GM18498 (cell line): ENCODE measurements around the gene ADCY6.
"Not testable (repeated sequence)": the region's sequence is repeated elsewhere in the genome, so short reads cannot be mapped to it uniquely, and the experiment has no call there.

Source experiments
- ATAC-seq: cut with Tn5 transposase; IDR thresholded peaks from one replicate; pipeline ENCODE4 v1.9.1; 2021; ENCODE audit warnings: mild to moderate bottlenecking, moderate library complexity; ENCODE audit not compliant: unreplicated experiment

The ADCY6 gene

GRCh38 chr12:48764521-48764920 is 24.4 kb downstream of the ADCY6 start:
- ATAC-seq, result no peak

GRCh38 chr12:48758737-48759136 is 30.2 kb downstream of the ADCY6 start:
- no peak for ATAC-seq

GRCh38 chr12:48758186-48758585 is 30.7 kb downstream of the ADCY6 start:
- ATAC-seq, result no peak

- no peak for ATAC-seq
Measured at GRCh38 chr12:48750769-48751356, 38.0 kb downstream of the ADCY6 start.

GRCh38 chr12:48750215-48750614 is 38.7 kb downstream of the ADCY6 start:
- ATAC-seq, result no peak

- ATAC-seq, result no peak
Measured at GRCh38 chr12:48744251-48745008, 44.5 kb downstream of the ADCY6 start.

GRCh38 chr12:48739618-48740269 is 49.1 kb downstream of the ADCY6 start:
- ATAC-seq, result no peak

GRCh38 chr12:48736456-48736855 is 52.4 kb downstream of the ADCY6 start:
- ATAC-seq, result no peak

- ATAC-seq, result no peak
Measured at GRCh38 chr12:48728807-48729206, 60.1 kb downstream of the ADCY6 start.

- not testable (repeated sequence) for ATAC-seq
Measured at GRCh38 chr12:48720737-48721136, 68.2 kb downstream of the ADCY6 start.

GRCh38 chr12:48720171-48720570 is 68.7 kb downstream of the ADCY6 start:
- not testable (repeated sequence) for ATAC-seq

- not testable (repeated sequence) for ATAC-seq
Measured at GRCh38 chr12:48719002-48719401, 69.9 kb downstream of the ADCY6 start.

- peak; percentile 6 for ATAC-seq
Measured at GRCh38 chr12:48717252-48717695, 71.6 kb downstream of the ADCY6 start.

- ATAC-seq, result peak; percentile 97
Measured at GRCh38 chr12:48716493-48717251, 72.2 kb downstream of the ADCY6 start, which contains the start of gene CCNT1. CCNT1 (minus strand) TSS chr12:48716707; CDS start chr12:48716675, 32 bp downstream.
